OCI-LY1 (cell line): ENCODE measurements around the gene RCOR3.

ENCODE experiments used
- H2AFZ ChIP-seq: fragments of 200-600 bp; sonication (generic), shearing (Covaris generic); 2 replicates; pipeline ENCODE4 v1.6.0; 2014; ENCODE audit warnings: antibody characterized with exemption, mild to moderate bottlenecking, low read length
- H3F3A ChIP-seq: fragments of 200-600 bp; sonication (generic), shearing (Covaris generic); 2 replicates; pipeline ENCODE4 v1.6.0; 2014; ENCODE audit warnings: mild to moderate bottlenecking, antibody characterized with exemption, low read length, moderate library complexity; ENCODE audit not compliant: insufficient read depth
- H3K27ac ChIP-seq: fragments of 200-600 bp; sonication (generic); 2 replicates; pipeline ENCODE4 v1.5.1; 2014; ENCODE audit warnings: low read length, mixed run types, mild to moderate bottlenecking, low read depth; ENCODE audit not compliant: poor library complexity, severe bottlenecking
- H3K27me3 ChIP-seq: fragments of 200-600 bp; sonication (generic); 2 replicates; pipeline ENCODE4 v1.6.0; 2014; ENCODE audit warnings: antibody characterized with exemption, mild to moderate bottlenecking, low read length, moderate library complexity; ENCODE audit not compliant: insufficient read depth
- H3K36me3 ChIP-seq: fragments of 200-600 bp; sonication (generic); 2 replicates; pipeline ENCODE4 v1.6.1; 2014; ENCODE audit warnings: mild to moderate bottlenecking, antibody characterized with exemption, low read length, moderate library complexity, mixed read lengths; ENCODE audit not compliant: insufficient read depth
- H3K4me1 ChIP-seq: fragments of 200-600 bp; sonication (generic); 2 replicates; pipeline ENCODE4 v1.5.1; 2014; ENCODE audit warnings: mild to moderate bottlenecking, low read length, moderate library complexity; ENCODE audit not compliant: insufficient read depth, severe bottlenecking
- H3K4me2 ChIP-seq: fragments of 200-600 bp; sonication (generic), shearing (Covaris generic); 2 replicates; pipeline ENCODE4 v1.6.1; 2014; ENCODE audit warnings: low read length
- H3K4me3 ChIP-seq: fragments of 200-600 bp; sonication (generic); 2 replicates; pipeline ENCODE4 v1.5.1; 2014; ENCODE audit warnings: low read length, low read depth, mild to moderate bottlenecking, mixed read lengths; ENCODE audit not compliant: poor library complexity, severe bottlenecking
- H3K79me2 ChIP-seq: fragments of 200-600 bp; shearing (Covaris generic); 2 replicates; pipeline ENCODE4 v1.6.1; 2016; ENCODE audit warnings: mixed run types, low read length, mixed read lengths; ENCODE audit not compliant: insufficient read depth
- H3K9ac ChIP-seq: fragments of 200-600 bp; sonication (generic), shearing (Covaris generic); 2 replicates; pipeline ENCODE4 v1.6.1; 2014; ENCODE audit warnings: mild to moderate bottlenecking, low read length, mixed read lengths
- H3K9me2 ChIP-seq: fragments of 200-600 bp; sonication (generic), shearing (Covaris generic); 2 replicates; pipeline ENCODE4 v1.6.1; 2014; ENCODE audit warnings: low read depth, mild to moderate bottlenecking, low read length, mixed read lengths
- H3K9me3 ChIP-seq: fragments of 200-600 bp; shearing (Covaris generic); 2 replicates; pipeline ENCODE4 v1.6.1; 2014; ENCODE audit warnings: low read length, mixed read lengths
- H4K20me1 ChIP-seq: fragments of 200-600 bp; sonication (generic), shearing (Covaris generic); 2 replicates; pipeline ENCODE4 v1.6.0; 2016; ENCODE audit warnings: mild to moderate bottlenecking, low read length; ENCODE audit not compliant: insufficient read depth
- CTCF ChIP-seq: fragments of 200-600 bp; sonication (generic), shearing (Covaris generic); IDR thresholded peaks from 2 replicates; pipeline ENCODE4 v1.5.1; 2017; ENCODE audit warnings: mild to moderate bottlenecking, antibody characterized with exemption, low read length, moderate library complexity, mixed read lengths
- EZH2 ChIP-seq: fragments of 200-600 bp; sonication (generic), shearing (Covaris generic); IDR thresholded peaks from 2 replicates; pipeline ENCODE4 v1.8.0; 2017; ENCODE audit warnings: borderline replicate concordance, mixed run types, mild to moderate bottlenecking, antibody characterized with exemption, low read length, moderate library complexity, mixed read lengths

Gene RCOR3

GRCh38 chr1:211330282-211330936 lies 71.2 kb downstream of the RCOR3 start:
- Histone ChIP-seq H3K9me3 (no peaks in the 10 kb centered on the region), H3K27ac (peak overlapping the region; percentile 88), H3K27me3 (no peaks in the 10 kb centered on the region), H3F3A (no peaks in the 10 kb centered on the region; the same call in 1 of the 2 replicates), H4K20me1 (no peaks in the 10 kb centered on the region), H3K4me2 (peak overlapping the region; percentile 65), H3K9me2 (no peaks in the 10 kb centered on the region), H3K4me3 (peak overlapping the region; percentile 83), H3K9ac (peak overlapping the region; percentile 46; the same call in 1 of the 2 replicates), H3K36me3 (peaks cover 4% of the 10 kb centered on the region), H2AFZ (no peak overlapping the region), H3K4me1 (peaks cover 92% of the 10 kb centered on the region), H3K79me2 (peaks cover 34% of the 10 kb centered on the region)
- no peak for TF ChIP-seq EZH2
- no peak for TF ChIP-seq CTCF

- Histone ChIP-seq H3K4me2 (peak overlapping the region; percentile 65; the same call in 1 of the 2 replicates), H3K4me3 (peak overlapping the region; percentile 83), H3K4me1 (peaks cover 95% of the 10 kb centered on the region), H3F3A (no peaks in the 10 kb centered on the region; the same call in 1 of the 2 replicates), H3K27ac (peak overlapping the region; percentile 88), H3K36me3 (peaks cover 4% of the 10 kb centered on the region), H3K79me2 (peaks cover 34% of the 10 kb centered on the region), H3K9me3 (no peaks in the 10 kb centered on the region), H3K27me3 (no peaks in the 10 kb centered on the region), H3K9ac (peak overlapping the region; percentile 46; the same call in 1 of the 2 replicates), H3K9me2 (no peaks in the 10 kb centered on the region), H4K20me1 (no peaks in the 10 kb centered on the region), H2AFZ (no peak overlapping the region)
- TF ChIP-seq CTCF (no peak), EZH2 (no peak)
Observed at GRCh38 chr1:211331011-211331709, 72.0 kb downstream of the RCOR3 start.

- TF ChIP-seq CTCF (no peak), EZH2 (no peak)
- peaks cover 100% of the 10 kb centered on the region for H3K4me1 ChIP-seq
Observed at GRCh38 chr1:211332036-211332616, 73.0 kb downstream of the RCOR3 start.

More at GRCh38 chr1:211332036-211332616, 73.0 kb downstream of the RCOR3 start:
- Histone ChIP-seq H2AFZ (no peak overlapping the region), H3K9ac (no peak overlapping the region; the same call in 1 of the 2 replicates), H3K27ac (peak overlapping the region; percentile 89), H3F3A (no peaks in the 10 kb centered on the region; the same call in 1 of the 2 replicates), H3K36me3 (peaks cover 4% of the 10 kb centered on the region), H3K4me3 (peak overlapping the region; percentile 8), H3K4me2 (peak overlapping the region; percentile 22), H3K27me3 (no peaks in the 10 kb centered on the region), H3K9me3 (no peaks in the 10 kb centered on the region), H4K20me1 (no peaks in the 10 kb centered on the region), H3K9me2 (no peaks in the 10 kb centered on the region), H3K79me2 (peaks cover 41% of the 10 kb centered on the region)
